ENCODE measurements around the gene G2E3. TPM values are rescaled to one million over a fixed set of nuclear protein-coding genes. Genes with fewer than 3 reads are reported as not detected.
A peak's percentile ranks its signal among the peaks of the same experiment; 100 is the strongest.

Gene G2E3
- total and polyA plus RNA-seq, 2 of the 13 experiments (the other 11 are each of a cell fraction or from before 2014, with no cell fraction given): 22.8 to 63.0 TPM

- TF ChIP-seq ZNF883 (CRISPR knock-in tag; IDR thresholded peaks at IDR 0.05; ENCODE audit: not compliant biosample characterization) (peak; percentile 99), IRF2 (CRISPR knock-in tag; IDR thresholded peaks at IDR 0.05) (peak; percentile 98), RBM39 (IDR thresholded peaks at IDR 0.05; ENCODE audit: low read depth, low read length, poor library complexity, severe bottlenecking) (peak; percentile 99), ZNF180 (CRISPR knock-in tag; IDR thresholded peaks at IDR 0.05; ENCODE audit: borderline replicate concordance, low read depth) (peak; percentile 25; the same call in 1 of the 2 replicates), ZNF350 (CRISPR knock-in tag; IDR thresholded peaks at IDR 0.05; ENCODE audit: borderline replicate concordance, low read depth) (peak; percentile 100), ZNF7 (CRISPR knock-in tag; IDR thresholded peaks at IDR 0.05) (peak; percentile 24; the same call in 1 of the 2 replicates), TOE1 (CRISPR knock-in tag; IDR thresholded peaks at IDR 0.05) (peak; percentile 97; the same call in 1 of the 2 replicates), JDP2 (CRISPR knock-in tag; IDR thresholded peaks at IDR 0.05; ENCODE audit: borderline replicate concordance) (no peak; the same call in 1 of the 2 replicates), ARNT2 (CRISPR knock-in tag; IDR thresholded peaks at IDR 0.05; ENCODE audit: low read depth) (peak; percentile 99), TFDP1 (CRISPR knock-in tag; IDR thresholded peaks at IDR 0.05; ENCODE audit: borderline replicate concordance) (peak; percentile 86), LRRFIP1 (CRISPR knock-in tag; conservative IDR thresholded peaks at IDR 0.05) (0 out of 2 replicates have a peak, but pooled peaks have one; percentile 90), HNF1B (CRISPR knock-in tag; IDR thresholded peaks at IDR 0.05) (peak; percentile 96), BCLAF1 (IDR thresholded peaks at IDR 0.05) (no peak), MEF2D (CRISPR knock-in tag; IDR thresholded peaks at IDR 0.05) (peak; percentile 65; the same call in 1 of the 2 replicates), RAD21 (CRISPR knock-in tag; IDR thresholded peaks at IDR 0.05) (peak; percentile 85), SP140L (CRISPR knock-in tag; IDR thresholded peaks at IDR 0.05; ENCODE audit: borderline replicate concordance) (peak; percentile 98), TSC22D2 (CRISPR knock-in tag; IDR thresholded peaks at IDR 0.05; ENCODE audit: borderline replicate concordance) (no peak; the same call in 1 of the 2 replicates), SKI (IDR thresholded peaks at IDR 0.05; ENCODE audit: partially characterized antibody) (peak; percentile 63), ZNF576 (CRISPR knock-in tag; IDR thresholded peaks at IDR 0.05) (no peak)
Observed at GRCh38 chr14:30621940-30622830, 63.2 kb downstream of the G2E3 start, which contains the start of gene SCFD1 (continued).
